Embryonic facial prominence (tissue), 1 donor: Measurements from ENCODE around the gene OR2D2.
"Not testable (repeated sequence)": the region's sequence is repeated elsewhere in the genome, so short reads cannot be mapped to it uniquely, and the experiment has no call there.

Experiments
- DNase-seq: peaks from one replicate; pipeline ENCODE4 v3.0.0-alpha.2; 2016; ENCODE audit errors: extremely low spot score

The OR2D2 gene

GRCh38 chr11:6892400-6892799, at the start of gene OR2D2:
TSS of gene OR2D2 (minus strand) at chr11:6892500. CDS start at chr11:6892500, 0 bp downstream.
- DNase-seq, result no peak

- no peak for DNase-seq
Measured at GRCh38 chr11:6941970-6942369, 49.7 kb upstream of the OR2D2 start.

GRCh38 chr11:6932145-6932544, 39.8 kb upstream of the OR2D2 start:
- no peak for DNase-seq

- no peak for DNase-seq
Measured at GRCh38 chr11:6931146-6931713, 38.9 kb upstream of the OR2D2 start.

- no peak for DNase-seq
Measured at GRCh38 chr11:6928916-6929315, 36.6 kb upstream of the OR2D2 start.

GRCh38 chr11:6927030-6927617, 34.8 kb upstream of the OR2D2 start:
- DNase-seq, result no peak

GRCh38 chr11:6926208-6927029, 34.1 kb upstream of the OR2D2 start, which contains the start of gene ZNF215:
TSS of gene ZNF215 (plus strand) at chr11:6926426. CDS start at chr11:6932273, 5,847 bp downstream.
- peak; percentile 23 for DNase-seq

- no peak for DNase-seq
Measured at GRCh38 chr11:6925636-6926207, 33.4 kb upstream of the OR2D2 start.

GRCh38 chr11:6925007-6925577, 32.8 kb upstream of the OR2D2 start:
- DNase-seq, result no peak

GRCh38 chr11:6920702-6921101, 28.4 kb upstream of the OR2D2 start, which contains the start of gene OR2D3:
TSS of gene OR2D3 (plus strand) at chr11:6921002. CDS start at chr11:6921002, 0 bp downstream.
- DNase-seq, result no peak

- no peak for DNase-seq
Measured at GRCh38 chr11:6919698-6920097, 27.4 kb upstream of the OR2D2 start.

- no peak for DNase-seq
Measured at GRCh38 chr11:6911948-6912347, 19.6 kb upstream of the OR2D2 start.

- no peak for DNase-seq
Measured at GRCh38 chr11:6911378-6911777, 19.1 kb upstream of the OR2D2 start.

- DNase-seq, result not testable (repeated sequence)
Measured at GRCh38 chr11:6904804-6905203, 12.5 kb upstream of the OR2D2 start.

- no peak for DNase-seq
Measured at GRCh38 chr11:6900327-6900999, 8.2 kb upstream of the OR2D2 start.

GRCh38 chr11:6898911-6899310, 6.6 kb upstream of the OR2D2 start:
- no peak for DNase-seq

GRCh38 chr11:6895010-6895409, 2.7 kb upstream of the OR2D2 start:
- DNase-seq, result no peak

- no peak for DNase-seq
Measured at GRCh38 chr11:6894097-6894496, 1.8 kb upstream of the OR2D2 start.

GRCh38 chr11:6889835-6890234, 2.5 kb downstream of the OR2D2 start:
- no peak for DNase-seq

- no peak for DNase-seq
Measured at GRCh38 chr11:6888830-6889229, 3.5 kb downstream of the OR2D2 start.

GRCh38 chr11:6887711-6888110, 4.6 kb downstream of the OR2D2 start:
- not testable (repeated sequence) for DNase-seq
